Calu3 (cell line): ENCODE data around the gene EYA4. TPM values are rescaled to one million over a fixed set of nuclear protein-coding genes. Genes with fewer than 3 reads are reported as not detected.

Source experiments
- BruUV-seq: library from RNA; stranded (reverse); fragments of 400-500 nt; replicated peaks from 2 replicates; lab custom pipeline; 2021; lab: Mats Ljungman, UMichigan
- CTCF ChIA-PET: fragments of 300-600 bp; sonication (Branson Sonifier 250); formaldehyde crosslinking; loops from one replicate; lab custom pipeline; 2022; ENCODE audit warnings: antibody characterized with exemption; lab: Charles Lee
- DNase-seq: peaks from one replicate; pipeline ENCODE4 v3.0.0; 2022
- H3K27ac Mint-ChIP-seq: one replicate; pipeline ENCODE4 v1.8.0; 2022; ENCODE audit warnings: mixed read lengths; ENCODE audit not compliant: unreplicated experiment
- H3K27me3 Mint-ChIP-seq: one replicate; pipeline ENCODE4 v1.8.0; 2022; ENCODE audit warnings: mixed read lengths; ENCODE audit not compliant: unreplicated experiment
- H3K36me3 Mint-ChIP-seq: one replicate; pipeline ENCODE4 v1.8.0; 2022; ENCODE audit warnings: mild to moderate bottlenecking, moderate library complexity, mixed read lengths; ENCODE audit not compliant: insufficient read depth, unreplicated experiment
- H3K4me1 Mint-ChIP-seq: one replicate; pipeline ENCODE4 v1.8.0; 2022; ENCODE audit warnings: mild to moderate bottlenecking, low read depth, mixed read lengths; ENCODE audit not compliant: unreplicated experiment
- H3K4me3 Mint-ChIP-seq: one replicate; pipeline ENCODE4 v1.8.0; 2022; ENCODE audit warnings: mild to moderate bottlenecking, low read depth, moderate library complexity, mixed read lengths; ENCODE audit not compliant: unreplicated experiment
- H3K9me3 Mint-ChIP-seq: one replicate; pipeline ENCODE4 v1.8.0; 2022; ENCODE audit warnings: low read depth, mixed read lengths; ENCODE audit not compliant: unreplicated experiment
- intact Hi-C: fragments of 100-400 bp; cut with micrococcal nuclease; formaldehyde crosslinking; loops from one replicate; pipeline ENCODE4 v1.10.0; 2022; ENCODE audit not compliant: unreplicated experiment
- total RNA-seq: library from RNA; stranded (reverse); gene quantifications from 2 replicates; pipeline ENCODE4 v1.2.3, GENCODE V29; 2022
- TF ChIP-seq, protein P1 (sequence below): fragments of 200-600 bp; IDR thresholded peaks from one replicate; pipeline ENCODE4 v1.8.0; 2022; ENCODE audit warnings: antibody characterized with exemption; ENCODE audit not compliant: unreplicated experiment

Gene EYA4
- total RNA-seq, 1 experiment from 2014 or later, result 55.1 TPM

DNA sequence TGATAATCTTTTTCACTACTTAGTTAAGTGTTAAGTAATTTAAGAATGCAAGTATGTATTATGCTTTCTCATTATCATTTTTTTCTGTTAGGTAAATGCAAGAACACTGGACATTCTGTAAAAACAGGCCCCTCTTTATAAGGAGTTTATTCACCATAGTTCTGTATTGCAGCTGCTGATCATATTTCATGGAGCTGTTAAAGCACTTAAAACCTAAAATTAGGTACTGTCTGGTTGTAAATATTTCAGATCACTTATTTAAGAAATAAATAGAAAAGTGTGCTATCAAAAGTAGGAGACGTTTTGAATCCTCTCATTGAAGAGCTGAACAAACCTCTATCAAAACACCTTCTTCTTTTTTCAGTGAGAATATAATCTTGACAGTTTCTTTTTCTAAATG, 3.9 kb downstream of the EYA4 start:
- peak overlapping the region; percentile 67 for H3K4me3 Mint-ChIP-seq
- intact Hi-C loops, result loop anchor here (10.0 kb wide), 1 partner anchor 150 kb away; no protein-coding TSS in a partner anchor
- H3K27me3 Mint-ChIP-seq, result no peaks in the 10 kb centered on the region
- no peak for DNase-seq
- peaks cover 41% of the 10 kb centered on the region for H3K36me3 Mint-ChIP-seq
- BruUV-seq, result no TSS peak
- CTCF ChIA-PET, result interaction anchor here (0.8 kb wide), 1 partner anchor 708 kb away, joined by 4 read pairs; the partner anchor contains the start of gene TBPL1
- TF ChIP-seq, protein P1, sequence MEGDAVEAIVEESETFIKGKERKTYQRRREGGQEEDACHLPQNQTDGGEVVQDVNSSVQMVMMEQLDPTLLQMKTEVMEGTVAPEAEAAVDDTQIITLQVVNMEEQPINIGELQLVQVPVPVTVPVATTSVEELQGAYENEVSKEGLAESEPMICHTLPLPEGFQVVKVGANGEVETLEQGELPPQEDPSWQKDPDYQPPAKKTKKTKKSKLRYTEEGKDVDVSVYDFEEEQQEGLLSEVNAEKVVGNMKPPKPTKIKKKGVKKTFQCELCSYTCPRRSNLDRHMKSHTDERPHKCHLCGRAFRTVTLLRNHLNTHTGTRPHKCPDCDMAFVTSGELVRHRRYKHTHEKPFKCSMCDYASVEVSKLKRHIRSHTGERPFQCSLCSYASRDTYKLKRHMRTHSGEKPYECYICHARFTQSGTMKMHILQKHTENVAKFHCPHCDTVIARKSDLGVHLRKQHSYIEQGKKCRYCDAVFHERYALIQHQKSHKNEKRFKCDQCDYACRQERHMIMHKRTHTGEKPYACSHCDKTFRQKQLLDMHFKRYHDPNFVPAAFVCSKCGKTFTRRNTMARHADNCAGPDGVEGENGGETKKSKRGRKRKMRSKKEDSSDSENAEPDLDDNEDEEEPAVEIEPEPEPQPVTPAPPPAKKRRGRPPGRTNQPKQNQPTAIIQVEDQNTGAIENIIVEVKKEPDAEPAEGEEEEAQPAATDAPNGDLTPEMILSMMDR, result no peak
- H3K4me1 Mint-ChIP-seq, result peaks cover 27% of the 10 kb centered on the region
- H3K9me3 Mint-ChIP-seq, result no peaks in the 10 kb centered on the region
- peak overlapping the region; percentile 47 for H3K27ac Mint-ChIP-seq

DNA sequence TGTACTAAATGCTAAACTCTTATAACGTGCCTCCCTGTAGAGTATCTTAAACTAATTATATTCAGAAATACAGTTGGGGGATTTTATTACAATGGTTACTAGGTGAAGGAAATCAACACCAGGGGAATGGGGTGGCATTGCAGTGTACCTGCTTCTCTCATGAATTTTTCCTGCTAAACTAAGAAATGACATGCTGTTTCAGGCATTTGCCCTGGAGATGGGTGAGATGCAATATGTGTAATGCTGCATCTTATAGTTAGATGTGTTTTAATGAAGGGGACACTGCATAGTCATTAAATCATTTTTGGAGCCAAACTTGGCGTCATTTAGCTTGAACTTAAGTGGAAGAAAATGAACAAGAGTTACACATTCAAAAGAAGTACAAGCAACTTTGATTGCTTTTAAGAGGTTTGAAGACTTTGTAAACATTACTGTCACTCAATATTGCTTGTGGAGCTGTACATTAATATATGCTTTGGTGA, 4.3 kb downstream of the EYA4 start:
- CTCF ChIA-PET, result no interaction called here
- DNase-seq, result no peak
- Mint-ChIP-seq H3K9me3 (no peaks in the 10 kb centered on the region), H3K36me3 (peaks cover 40% of the 10 kb centered on the region), H3K27ac (peak overlapping the region; percentile 27), H3K27me3 (no peaks in the 10 kb centered on the region), H3K4me3 (peak overlapping the region; percentile 67), H3K4me1 (peaks cover 27% of the 10 kb centered on the region)
- TF ChIP-seq, protein P1, result no peak
- intact Hi-C loops, result loop anchor here (10.0 kb wide), 1 partner anchor 151 kb away; no protein-coding TSS in a partner anchor
- BruUV-seq, result no TSS peak

DNA sequence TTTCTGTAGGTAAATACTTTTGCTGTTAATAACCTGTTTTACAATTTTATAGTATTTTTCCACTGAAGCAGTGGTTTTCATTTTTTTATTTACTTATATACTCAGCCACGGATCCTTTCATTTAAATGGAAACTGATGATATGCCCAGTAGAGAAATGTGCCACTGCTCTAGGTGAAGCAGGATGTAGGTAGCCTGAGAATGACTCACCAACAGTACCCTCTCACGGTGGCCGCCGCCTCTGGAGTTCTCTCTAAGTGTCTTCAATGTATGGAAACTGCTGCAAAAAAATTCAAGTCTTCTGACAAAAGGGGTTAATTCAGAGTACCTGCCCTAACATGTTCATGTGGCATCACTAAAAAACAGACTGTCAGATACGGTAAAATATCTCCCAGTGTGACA, 6.4 kb downstream of the EYA4 start:
- TF ChIP-seq, protein P1, result no peak
- CTCF ChIA-PET, result interaction anchor here (0.6 kb wide), 1 partner anchor 157 kb away, joined by 4 read pairs; no protein-coding TSS in a partner anchor
- H3K4me1 Mint-ChIP-seq, result peaks cover 28% of the 10 kb centered on the region
- DNase-seq, result peak; percentile 36
- no peak overlapping the region for H3K4me3 Mint-ChIP-seq
- intact Hi-C loops, result loop anchor here (10.0 kb wide), 1 partner anchor 153 kb away; no protein-coding TSS in a partner anchor
- no peaks in the 10 kb centered on the region for H3K9me3 Mint-ChIP-seq
- no peaks in the 10 kb centered on the region for H3K27me3 Mint-ChIP-seq
- peaks cover 19% of the 10 kb centered on the region for H3K36me3 Mint-ChIP-seq
- H3K27ac Mint-ChIP-seq, result no peak overlapping the region
- BruUV-seq, result no TSS peak

DNA sequence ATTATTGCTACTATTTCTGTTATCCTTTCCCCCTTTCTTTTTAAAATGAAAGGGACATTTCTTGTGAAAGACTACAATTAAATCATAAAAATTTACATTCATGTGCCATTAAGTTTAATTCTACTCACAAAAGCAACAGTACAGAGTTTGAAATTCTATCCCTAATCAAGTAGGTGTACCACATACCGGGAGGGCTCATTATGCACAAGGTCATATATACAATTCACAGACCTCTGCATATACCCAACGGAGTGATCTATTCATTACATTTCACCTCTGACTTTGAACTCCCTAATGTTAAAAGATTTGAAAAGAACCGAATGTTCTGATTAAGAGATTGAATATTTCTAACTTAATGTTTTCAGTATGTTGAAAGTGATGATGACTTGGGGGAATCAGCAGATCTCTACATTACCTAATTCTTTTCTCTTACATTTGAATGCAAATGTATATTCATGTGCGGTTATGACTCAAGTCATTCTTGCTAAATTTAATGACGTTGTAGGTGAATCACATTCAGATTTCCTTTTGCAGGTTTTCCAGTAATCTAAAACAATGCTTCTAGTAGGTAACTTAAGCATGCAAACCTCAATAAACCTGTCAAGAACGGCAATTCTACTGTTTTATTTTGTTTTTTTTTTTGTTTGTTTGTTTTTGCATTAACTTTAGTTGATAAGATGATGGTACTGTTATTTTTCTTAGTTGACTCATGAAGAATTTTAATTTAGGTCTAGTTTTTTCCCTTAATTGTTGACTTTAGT, 7.3 kb downstream of the EYA4 start:
- BruUV-seq, result no TSS peak
- DNase-seq, result no peak
- H3K4me3 Mint-ChIP-seq, result no peak overlapping the region
- peaks cover 10% of the 10 kb centered on the region for H3K36me3 Mint-ChIP-seq
- TF ChIP-seq, protein P1, result no peak
- CTCF ChIA-PET, result no interaction called here
- H3K27ac Mint-ChIP-seq, result no peak overlapping the region
- peaks cover 37% of the 10 kb centered on the region for H3K4me1 Mint-ChIP-seq
- H3K27me3 Mint-ChIP-seq, result no peaks in the 10 kb centered on the region
- intact Hi-C loops, result loop anchor here (10.0 kb wide), 1 partner anchor 154 kb away; no protein-coding TSS in a partner anchor
- no peaks in the 10 kb centered on the region for H3K9me3 Mint-ChIP-seq
